ENCODE results near the gene FUT1. TPM values are rescaled to one million over a fixed set of nuclear protein-coding genes. Genes with fewer than 3 reads are reported as not detected.
A peak's percentile ranks its signal among the peaks of the same experiment; 100 is the strongest.

The FUT1 gene
- total and polyA plus RNA-seq, 2 of the 8 experiments (the other 6 are each of a cell fraction or from before 2014, with no cell fraction given), result 7.4 to 12.9 TPM

GRCh38 chr19:48795685-48796070 is 43.2 kb upstream of the FUT1 start:
- H3K9me3 ChIP-seq (ENCODE audit: insufficient read depth in 2 of 2, low read depth in 1 of 2, low read length in 1 of 2), result no peaks in the 10 kb centered on the region
- no peak overlapping the region for H3K14ac ChIP-seq (ENCODE audit: insufficient read length)
- H2BK12ac ChIP-seq (ENCODE audit: low read depth, low read length), result no peak overlapping the region
- no peaks in the 10 kb centered on the region for H3K23me2 ChIP-seq (ENCODE audit: low read depth, low read length)
- no peak overlapping the region for H3K9ac ChIP-seq (replicated peaks in 1 of 4; ENCODE audit: extremely low read depth in 1 of 4, low read depth in 3 of 4, low read length in 3 of 4)
- H4K20me1 ChIP-seq (replicated peaks in 1 of 2; ENCODE audit: control insufficient read depth in 1 of 2, insufficient read depth in 2 of 2, low read length in 2 of 2), result no peaks in the 10 kb centered on the region
- no peak overlapping the region for H4K8ac ChIP-seq (ENCODE audit: extremely low read depth, insufficient read depth, low read length)
- no peak overlapping the region for H3K56ac ChIP-seq (replicated peaks; ENCODE audit: insufficient read length, low read depth, low read length)
- no peak overlapping the region for H2BK120ac ChIP-seq (replicated peaks; ENCODE audit: low read depth, low read length)
- no peak overlapping the region; a peak in 1 of 8 replicates for H3K4me3 ChIP-seq (ENCODE audit: extremely low read depth in 1 of 4, insufficient read depth in 2 of 4, low read depth in 3 of 4, low read length in 4 of 4)
- no peaks in the 10 kb centered on the region for H3K79me2 ChIP-seq (ENCODE audit: control insufficient read depth in 1 of 2, insufficient read depth in 2 of 2, low read length in 2 of 2)
- H3K4ac ChIP-seq (replicated peaks; ENCODE audit: insufficient read length, low read depth, low read length), result no peak overlapping the region
- no peak overlapping the region for H2BK20ac ChIP-seq (ENCODE audit: low read length)
- CTCF ChIA-PET (ENCODE audit: partially characterized antibody), result interaction anchor here (0.6 to 17.5 kb wide), 33 partner anchors 7 to 1468 kb away, joined by 3 to 285 read pairs (median 4); partner anchors contain the start of genes BCAT2, CA11 and HSD17B14
- H3K4me2 ChIP-seq (ENCODE audit: insufficient read depth in 1 of 2, low read depth in 2 of 2, low read length in 2 of 2), result peak overlapping the region in 1 of 2 experiments; percentile 25; a peak in 1 of 4 replicates
- no peak overlapping the region; the same call in 1 of the 2 replicates for H3K18ac ChIP-seq (ENCODE audit: extremely low read depth, low read length)
- no peaks in the 10 kb centered on the region for H3K79me1 ChIP-seq (ENCODE audit: low read depth, low read length)
- POLR2A ChIA-PET (ENCODE audit: partially characterized antibody), result interaction anchor here (0.7 to 2.0 kb wide), 16 partner anchors 9 to 180 kb away, joined by 3 to 13 read pairs (median 4); partner anchors contain the start of genes BCAT2, CA11, DHDH and FTL
- no peaks in the 10 kb centered on the region for H3K27me3 ChIP-seq (replicated peaks in 1 of 4; ENCODE audit: control insufficient read depth in 3 of 4, extremely low read depth in 1 of 4, insufficient read depth in 3 of 4, low read length in 3 of 4)
- H3K27ac ChIP-seq (ENCODE audit: low read depth, low read length), result no peak overlapping the region
- WGBS, 2 experiments (ENCODE audit: extremely low coverage in 1 of 2, insufficient coverage in 1 of 2, insufficient read length in 1 of 2, insufficient replicate concordance in 2 of 2, low coverage in 1 of 2, low lambda C conversion rate in 2 of 2, missing lambda C conversion rate in 1 of 2), result 83% methylated on average over 2 of the region's 2 CpGs; no CpG with 5 or more reads in 1 of the 2 experiments
- H3K4me1 ChIP-seq (replicated peaks in 1 of 4; ENCODE audit: control insufficient read depth in 3 of 4, insufficient read depth in 4 of 4, low read length in 3 of 4), result peaks cover 0 to 16% (median 10%) of the 10 kb centered on the region in 4 experiments; a peak in 6 of 7 replicates
- DNase-seq (ENCODE audit: low read depth in 1 of 2, low spot score in 2 of 2) (no peak), FAIRE-seq (no peak)
- H2BK15ac ChIP-seq (ENCODE audit: low read length), result no peak overlapping the region
- H2BK5ac ChIP-seq (ENCODE audit: low read depth, low read length), result no peak overlapping the region; the same call in 1 of the 2 replicates
- no peak overlapping the region for H2AK5ac ChIP-seq (ENCODE audit: low read depth, low read length)
- no peak overlapping the region for H3K23ac ChIP-seq (ENCODE audit: insufficient read length)
- no peak overlapping the region for H2AFZ ChIP-seq (ENCODE audit: low read length)
- no peak overlapping the region for H4K5ac ChIP-seq (ENCODE audit: insufficient read length, low read depth, low read length)
- H3K36me3 ChIP-seq (ENCODE audit: control insufficient read depth in 2 of 4, insufficient read depth in 4 of 4, low read length in 3 of 4), result no peaks in the 10 kb centered on the region
- no peak overlapping the region for H4K91ac ChIP-seq (replicated peaks; ENCODE audit: insufficient read length, low read length)
- TF ChIP-seq FOSL1 (IDR thresholded peaks at IDR 0.05; ENCODE audit: insufficient read depth, low read depth, low read length) (no peak), ASH2L (IDR thresholded peaks at IDR 0.05; ENCODE audit: low read length) (no peak), SP2 (IDR thresholded peaks at IDR 0.05; ENCODE audit: low read length) (no peak), RXRA (IDR thresholded peaks at IDR 0.05; ENCODE audit: insufficient read depth, low read depth, low read length) (no peak), TAF1 (IDR thresholded peaks at IDR 0.05; ENCODE audit: low read depth, low read length) (no peak), SIN3A (conservative IDR thresholded peaks at IDR 0.05 in 1 of 2, IDR thresholded peaks at IDR 0.05 in 1 of 2; ENCODE audit: low read depth in 1 of 2, low read length in 2 of 2) (no peak), SUZ12 (IDR thresholded peaks at IDR 0.05; ENCODE audit: low read length) (no peak), TCF12 (IDR thresholded peaks at IDR 0.05; ENCODE audit: low read depth, low read length) (no peak), RAD21 (IDR thresholded peaks at IDR 0.05 in 1 of 2, conservative IDR thresholded peaks at IDR 0.05 in 1 of 2; ENCODE audit: low read depth in 2 of 2, low read length in 2 of 2) (no peak), PHF8 (conservative IDR thresholded peaks at IDR 0.05; ENCODE audit: low read depth, low read length) (no peak)
- TF ChIP-seq, protein P1, sequence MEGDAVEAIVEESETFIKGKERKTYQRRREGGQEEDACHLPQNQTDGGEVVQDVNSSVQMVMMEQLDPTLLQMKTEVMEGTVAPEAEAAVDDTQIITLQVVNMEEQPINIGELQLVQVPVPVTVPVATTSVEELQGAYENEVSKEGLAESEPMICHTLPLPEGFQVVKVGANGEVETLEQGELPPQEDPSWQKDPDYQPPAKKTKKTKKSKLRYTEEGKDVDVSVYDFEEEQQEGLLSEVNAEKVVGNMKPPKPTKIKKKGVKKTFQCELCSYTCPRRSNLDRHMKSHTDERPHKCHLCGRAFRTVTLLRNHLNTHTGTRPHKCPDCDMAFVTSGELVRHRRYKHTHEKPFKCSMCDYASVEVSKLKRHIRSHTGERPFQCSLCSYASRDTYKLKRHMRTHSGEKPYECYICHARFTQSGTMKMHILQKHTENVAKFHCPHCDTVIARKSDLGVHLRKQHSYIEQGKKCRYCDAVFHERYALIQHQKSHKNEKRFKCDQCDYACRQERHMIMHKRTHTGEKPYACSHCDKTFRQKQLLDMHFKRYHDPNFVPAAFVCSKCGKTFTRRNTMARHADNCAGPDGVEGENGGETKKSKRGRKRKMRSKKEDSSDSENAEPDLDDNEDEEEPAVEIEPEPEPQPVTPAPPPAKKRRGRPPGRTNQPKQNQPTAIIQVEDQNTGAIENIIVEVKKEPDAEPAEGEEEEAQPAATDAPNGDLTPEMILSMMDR (IDR thresholded peaks at IDR 0.05; ENCODE audit: control extremely low read depth in 1 of 3, insufficient read depth in 1 of 3, low read depth in 1 of 3, low read length in 3 of 3), result no peak

Data from H1 (cell line).